ENCODE data around the gene PDP2.

DNA sequence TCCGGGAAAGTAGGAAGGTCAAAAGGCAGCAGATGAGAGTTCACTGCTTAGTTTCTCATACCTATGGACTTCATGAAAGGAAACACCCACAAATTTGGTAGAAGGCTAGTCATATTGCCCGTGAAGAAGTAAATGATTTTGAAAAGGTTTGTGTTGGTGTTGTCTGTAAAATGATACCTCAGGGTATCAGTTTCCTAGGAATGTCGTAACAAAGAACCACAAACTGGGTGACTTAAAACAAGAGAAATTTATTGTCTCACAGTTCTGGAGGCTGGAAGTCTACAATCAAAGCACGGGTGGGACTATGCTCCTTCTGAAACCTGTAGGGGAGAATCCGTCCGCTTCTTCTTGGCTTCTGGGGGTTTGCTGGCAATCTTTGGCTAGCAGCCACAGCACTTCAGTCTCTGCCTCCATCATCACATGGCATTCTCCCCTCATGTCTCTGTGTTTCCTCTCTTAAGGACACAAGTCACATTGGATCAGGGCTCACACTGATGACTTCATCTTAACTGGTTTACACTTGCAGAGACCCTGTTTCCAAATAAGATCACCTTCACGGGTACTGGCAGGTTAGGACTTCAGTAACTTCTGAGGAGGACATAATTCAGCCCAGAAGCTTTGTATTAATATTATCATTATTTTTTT lies 47.5 kb upstream of the PDP2 start:
- no peak for TF ChIP-seq POLR2A (IDR thresholded peaks at IDR 0.05)
- TF ChIP-seq, protein P1, sequence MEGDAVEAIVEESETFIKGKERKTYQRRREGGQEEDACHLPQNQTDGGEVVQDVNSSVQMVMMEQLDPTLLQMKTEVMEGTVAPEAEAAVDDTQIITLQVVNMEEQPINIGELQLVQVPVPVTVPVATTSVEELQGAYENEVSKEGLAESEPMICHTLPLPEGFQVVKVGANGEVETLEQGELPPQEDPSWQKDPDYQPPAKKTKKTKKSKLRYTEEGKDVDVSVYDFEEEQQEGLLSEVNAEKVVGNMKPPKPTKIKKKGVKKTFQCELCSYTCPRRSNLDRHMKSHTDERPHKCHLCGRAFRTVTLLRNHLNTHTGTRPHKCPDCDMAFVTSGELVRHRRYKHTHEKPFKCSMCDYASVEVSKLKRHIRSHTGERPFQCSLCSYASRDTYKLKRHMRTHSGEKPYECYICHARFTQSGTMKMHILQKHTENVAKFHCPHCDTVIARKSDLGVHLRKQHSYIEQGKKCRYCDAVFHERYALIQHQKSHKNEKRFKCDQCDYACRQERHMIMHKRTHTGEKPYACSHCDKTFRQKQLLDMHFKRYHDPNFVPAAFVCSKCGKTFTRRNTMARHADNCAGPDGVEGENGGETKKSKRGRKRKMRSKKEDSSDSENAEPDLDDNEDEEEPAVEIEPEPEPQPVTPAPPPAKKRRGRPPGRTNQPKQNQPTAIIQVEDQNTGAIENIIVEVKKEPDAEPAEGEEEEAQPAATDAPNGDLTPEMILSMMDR (IDR thresholded peaks at IDR 0.05) = no peak
